HepG2 (cell line): ENCODE results near the gene GJC1. TPM values are rescaled to one million over a fixed set of nuclear protein-coding genes. Genes with fewer than 3 reads are reported as not detected.
A peak's percentile ranks its signal among the peaks of the same experiment; 100 is the strongest.

Experiments used
- ATF2 ChIP-seq: sonication (generic); formaldehyde crosslinking; IDR thresholded peaks from 2 replicates; pipeline ENCODE4 v1.4.0; 2020; ENCODE audit warnings: missing genetic modification reagents
- MAFK ChIP-seq, 2 experiments: IDR thresholded peaks in 1 of 2; conservative IDR thresholded peaks in 1 of 2; 2 replicates each; pipeline ENCODE4 v1.6.1; 2011; ENCODE audit warnings: improper control_type of control experiment in 2 of 2, low read length in 2 of 2
- NFIC ChIP-seq: IDR thresholded peaks from 2 replicates; pipeline ENCODE4 v1.6.1; 2012; ENCODE audit warnings: mild to moderate bottlenecking, low read length, inconsistent platforms
- SNAPC4 ChIP-seq: sonication (generic); formaldehyde crosslinking; IDR thresholded peaks from 2 replicates; pipeline ENCODE4 v1.4.0; 2020; ENCODE audit warnings: mild to moderate bottlenecking, missing genetic modification reagents
- THAP11 ChIP-seq: IDR thresholded peaks from 2 replicates; pipeline ENCODE4 v1.6.1; 2016; ENCODE audit warnings: missing biosample characterization, missing genetic modification reagents
- ZFP62 ChIP-seq: sonication (generic); formaldehyde crosslinking; IDR thresholded peaks from 2 replicates; pipeline ENCODE4 v1.4.0; 2020; ENCODE audit warnings: missing genetic modification reagents
- ZNF225 ChIP-seq: sonication (generic); formaldehyde crosslinking; IDR thresholded peaks from 2 replicates; pipeline ENCODE4 v1.4.0; 2020; ENCODE audit warnings: mild to moderate bottlenecking, missing genetic modification reagents
- ZNF264 ChIP-seq: sonication (generic); formaldehyde crosslinking; IDR thresholded peaks from 2 replicates; pipeline ENCODE4 v1.4.0; 2020; ENCODE audit warnings: missing genetic modification reagents
- ZNF280D ChIP-seq: sonication (generic); formaldehyde crosslinking; IDR thresholded peaks from 2 replicates; pipeline ENCODE4 v1.5.1; 2020; ENCODE audit warnings: mild to moderate bottlenecking, missing genetic modification reagents
- ZNF451 ChIP-seq: sonication (generic); formaldehyde crosslinking; IDR thresholded peaks from 2 replicates; pipeline ENCODE4 v1.5.0; 2020; ENCODE audit warnings: mild to moderate bottlenecking, missing genetic modification reagents
- ZNF703 ChIP-seq: sonication (generic); formaldehyde crosslinking; IDR thresholded peaks from 2 replicates; pipeline ENCODE4 v1.5.1; 2020; ENCODE audit warnings: missing genetic modification reagents, mild to moderate bottlenecking, moderate library complexity, borderline replicate concordance
- ZNF788 ChIP-seq: sonication (generic); formaldehyde crosslinking; IDR thresholded peaks from 2 replicates; pipeline ENCODE4 v1.5.0; 2020; ENCODE audit warnings: mild to moderate bottlenecking, missing genetic modification reagents, borderline replicate concordance
- ZNF790 ChIP-seq: sonication (generic); formaldehyde crosslinking; IDR thresholded peaks from 2 replicates; pipeline ENCODE4 v1.8.0; 2022; ENCODE audit warnings: missing genetic modification reagents, mild to moderate bottlenecking, borderline replicate concordance
- polyA plus RNA-seq, 8 experiments: library from polyadenylated mRNA; depleted of rRNA in 3 of 8; stranded (reverse) in 7 of 8; unstranded in 1 of 8; fragments of >200 nt; fragmentation: Illumina TruSeq in 4 of 8; extraction: Trizol in 4 of 8; gene quantifications; 2 replicates each; pipeline versions ENCODE4 v1.2.1 to v1.2.3, GENCODE V29; 2011 to 2016; ENCODE audit warnings: low read depth in 4 of 8, missing spikeins in 1 of 8, mixed read lengths in 1 of 8; ENCODE audit not compliant: insufficient read depth in 1 of 8
- total RNA-seq, 5 experiments: library from RNA; depleted of rRNA; stranded (reverse); fragments of >200 nt; fragmentation: Illumina TruSeq; extraction: Trizol; gene quantifications; 2 replicates each; pipeline ENCODE4 v1.2.3, GENCODE V29; 2016; ENCODE audit warnings: low read depth in 1 of 5
- TF ChIP-seq, protein P1 (sequence below): sonication (generic); formaldehyde crosslinking; IDR thresholded peaks from 2 replicates; pipeline ENCODE4 v1.4.0; 2020; ENCODE audit warnings: missing genetic modification reagents, mild to moderate bottlenecking, borderline replicate concordance

GJC1 gene
- total and polyA plus RNA-seq, 2 of the 13 experiments (the other 11 are each of a cell fraction or from before 2014, with no cell fraction given): 1.7 TPM

DNA sequence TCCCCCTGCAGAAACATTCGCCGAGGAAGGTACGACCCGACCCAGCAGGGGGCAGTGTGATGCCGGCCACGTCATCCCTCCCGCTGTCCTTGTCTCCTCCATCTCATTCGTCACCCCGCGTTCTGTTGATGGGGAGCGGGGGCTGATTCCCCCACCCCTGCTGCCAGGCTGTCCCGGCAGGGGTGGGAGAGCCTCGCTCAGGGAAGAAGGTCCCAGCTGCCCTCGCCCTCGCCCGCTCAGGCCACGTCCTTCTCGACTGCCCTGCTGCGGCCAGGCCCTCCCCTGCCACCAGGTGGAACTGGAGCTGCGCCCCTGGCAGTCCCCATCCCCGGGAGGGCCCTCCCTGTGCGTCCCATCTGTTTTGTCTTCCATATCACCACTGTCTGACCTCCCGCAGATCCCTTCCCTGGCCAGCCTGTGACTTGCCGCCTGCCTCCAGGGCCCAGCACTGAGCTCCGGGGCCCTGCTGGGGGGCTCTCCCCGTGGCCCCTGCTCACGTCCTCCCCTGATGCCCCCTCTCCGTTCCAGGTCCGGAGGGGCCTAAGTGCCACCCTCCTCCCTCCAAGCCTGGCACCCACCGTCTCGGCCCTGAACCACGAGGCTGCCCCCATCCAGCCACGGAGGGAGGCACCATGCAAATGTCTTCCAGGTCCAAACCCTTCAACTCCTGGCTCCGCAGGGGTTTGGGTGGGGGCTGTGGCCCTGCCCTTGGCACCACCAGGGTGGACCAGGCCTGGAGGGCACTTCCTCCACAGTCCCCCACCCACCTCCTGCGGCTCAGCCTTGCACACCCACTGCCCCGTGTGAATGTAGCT is 50.7 kb downstream of the GJC1 start (continued):
- TF ChIP-seq ZNF280D (CRISPR knock-in tag) (no peak), ZNF790 (CRISPR knock-in tag) (no peak), ZNF703 (no peak), ATF2 (CRISPR knock-in tag) (peak; percentile 84), ZFP62 (CRISPR knock-in tag) (no peak), ZNF451 (CRISPR knock-in tag) (no peak), THAP11 (CRISPR knock-in tag) (peak; percentile 50; the same call in 1 of the 2 replicates), ZNF788 (no peak), ZNF225 (CRISPR knock-in tag) (no peak), ZNF264 (CRISPR knock-in tag) (no peak), MAFK (conservative IDR thresholded peaks at IDR 0.05 in 1 of 2, IDR thresholded peaks at IDR 0.05 in 1 of 2; ENCODE audit: low read length in 2 of 2) (no peak), NFIC (no peak), SNAPC4 (CRISPR knock-in tag) (0 out of 2 replicates have a peak, but pooled peaks have one; percentile 33)
- TF ChIP-seq, protein P1, sequence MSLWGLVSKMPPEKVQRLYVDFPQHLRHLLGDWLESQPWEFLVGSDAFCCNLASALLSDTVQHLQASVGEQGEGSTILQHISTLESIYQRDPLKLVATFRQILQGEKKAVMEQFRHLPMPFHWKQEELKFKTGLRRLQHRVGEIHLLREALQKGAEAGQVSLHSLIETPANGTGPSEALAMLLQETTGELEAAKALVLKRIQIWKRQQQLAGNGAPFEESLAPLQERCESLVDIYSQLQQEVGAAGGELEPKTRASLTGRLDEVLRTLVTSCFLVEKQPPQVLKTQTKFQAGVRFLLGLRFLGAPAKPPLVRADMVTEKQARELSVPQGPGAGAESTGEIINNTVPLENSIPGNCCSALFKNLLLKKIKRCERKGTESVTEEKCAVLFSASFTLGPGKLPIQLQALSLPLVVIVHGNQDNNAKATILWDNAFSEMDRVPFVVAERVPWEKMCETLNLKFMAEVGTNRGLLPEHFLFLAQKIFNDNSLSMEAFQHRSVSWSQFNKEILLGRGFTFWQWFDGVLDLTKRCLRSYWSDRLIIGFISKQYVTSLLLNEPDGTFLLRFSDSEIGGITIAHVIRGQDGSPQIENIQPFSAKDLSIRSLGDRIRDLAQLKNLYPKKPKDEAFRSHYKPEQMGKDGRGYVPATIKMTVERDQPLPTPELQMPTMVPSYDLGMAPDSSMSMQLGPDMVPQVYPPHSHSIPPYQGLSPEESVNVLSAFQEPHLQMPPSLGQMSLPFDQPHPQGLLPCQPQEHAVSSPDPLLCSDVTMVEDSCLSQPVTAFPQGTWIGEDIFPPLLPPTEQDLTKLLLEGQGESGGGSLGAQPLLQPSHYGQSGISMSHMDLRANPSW (CRISPR knock-in tag): no peak; the same call in 1 of the 2 replicates
